WERI-Rb-1 (cell line): Measurements from ENCODE around the gene CASZ1.
A peak's percentile ranks its signal among the peaks of the same experiment; 100 is the strongest.

ENCODE experiments used
- DNase-seq: peaks from one replicate; pipeline ENCODE4 v3.0.0-alpha.2; 2020
- H3K27ac ChIP-seq: fragments of 250-450 bp; sonication (Bioruptor Pico); 2 replicates; pipeline ENCODE4 v1.5.1; 2020; ENCODE audit warnings: mild to moderate bottlenecking, moderate library complexity
- H3K27me3 ChIP-seq: fragments of 250-450 bp; sonication (Bioruptor Pico); 2 replicates; pipeline ENCODE4 v1.5.1; 2021; ENCODE audit warnings: mild to moderate bottlenecking, low read depth, moderate library complexity; ENCODE audit not compliant: insufficient read depth, severe bottlenecking
- H3K36me3 ChIP-seq: fragments of 250-450 bp; sonication (Bioruptor Pico); 2 replicates; pipeline ENCODE4 v1.5.1; 2020; ENCODE audit warnings: mild to moderate bottlenecking, moderate library complexity
- H3K4me3 ChIP-seq: 2 replicates; pipeline ENCODE4 v1.5.1; 2011; ENCODE audit warnings: low read depth, mild to moderate bottlenecking, control low read depth, low read length
- H3K9me3 ChIP-seq: fragments of 250-450 bp; sonication (Bioruptor Pico); 2 replicates; pipeline ENCODE4 v1.5.1; 2021; ENCODE audit warnings: mild to moderate bottlenecking, moderate library complexity; ENCODE audit not compliant: severe bottlenecking
- CTCF ChIP-seq: IDR thresholded peaks from 2 replicates; pipeline ENCODE4 v1.5.1; 2011; ENCODE audit warnings: low read depth, mild to moderate bottlenecking, control low read depth, inconsistent platforms, low read length

CASZ1 gene

GRCh38 chr1:10598389-10598702 is 198.1 kb downstream of the CASZ1 start:
- Histone ChIP-seq H3K27ac (no peak overlapping the region), H3K36me3 (peaks cover 3% of the 10 kb centered on the region; the same call in 1 of the 2 replicates), H3K27me3 (no peaks in the 10 kb centered on the region), H3K4me3 (no peak overlapping the region), H3K9me3 (no peaks in the 10 kb centered on the region)
- peak; percentile 25 for DNase-seq
- TF ChIP-seq CTCF = no peak

- no peak for TF ChIP-seq CTCF
- no peaks in the 10 kb centered on the region for H3K27me3 ChIP-seq
- H3K27ac ChIP-seq = no peak overlapping the region
- H3K9me3 ChIP-seq = no peaks in the 10 kb centered on the region
- H3K36me3 ChIP-seq = peaks cover 3% of the 10 kb centered on the region; the same call in 1 of the 2 replicates
- no peak overlapping the region for H3K4me3 ChIP-seq
- DNase-seq = no peak
Observed at GRCh38 chr1:10597492-10598388, 198.7 kb downstream of the CASZ1 start.

- no peak overlapping the region for H3K27ac ChIP-seq
- H3K27me3 ChIP-seq = no peaks in the 10 kb centered on the region
- no peak for TF ChIP-seq CTCF
Observed at GRCh38 chr1:10596780-10597179, 199.7 kb downstream of the CASZ1 start.

GRCh38 chr1:10594595-10595223 is 201.7 kb downstream of the CASZ1 start:
- H3K27ac ChIP-seq = no peak overlapping the region
- no peak for TF ChIP-seq CTCF
- no peak overlapping the region for H3K4me3 ChIP-seq
- no peak for DNase-seq
- no peaks in the 10 kb centered on the region for H3K9me3 ChIP-seq
- H3K36me3 ChIP-seq = peaks cover 3% of the 10 kb centered on the region; the same call in 1 of the 2 replicates
- no peaks in the 10 kb centered on the region for H3K27me3 ChIP-seq

More at GRCh38 chr1:10596780-10597179, 199.7 kb downstream of the CASZ1 start:
- Histone ChIP-seq H3K36me3 (peaks cover 3% of the 10 kb centered on the region; the same call in 1 of the 2 replicates), H3K9me3 (no peaks in the 10 kb centered on the region), H3K4me3 (no peak overlapping the region)
- DNase-seq = no peak

GRCh38 chr1:10593750-10594149 is 202.7 kb downstream of the CASZ1 start:
- no peak for TF ChIP-seq CTCF
- Histone ChIP-seq H3K9me3 (no peaks in the 10 kb centered on the region), H3K36me3 (no peaks in the 10 kb centered on the region), H3K27me3 (no peaks in the 10 kb centered on the region), H3K4me3 (no peak overlapping the region), H3K27ac (no peak overlapping the region)
- DNase-seq = no peak
